Neuronal stem cell (in vitro differentiated cells): ENCODE data around the gene BRK1.

Experiments
- DNase-seq: peaks from one replicate; pipeline ENCODE4 v3.0.0-alpha.2; 2013; ENCODE audit warnings: low spot score
- H2AFZ ChIP-seq: one replicate; pipeline ENCODE4 v1.6.1; 2013; ENCODE audit warnings: mild to moderate bottlenecking, low read length, inconsistent platforms
- H2AK5ac ChIP-seq: 2 replicates; pipeline ENCODE4 v1.6.1; 2013; ENCODE audit warnings: low read depth, mild to moderate bottlenecking, inconsistent platforms, low read length, moderate library complexity, mixed read lengths
- H2BK120ac ChIP-seq: 2 replicates; pipeline ENCODE4 v1.6.1; 2013; ENCODE audit warnings: low read depth, mild to moderate bottlenecking, inconsistent platforms, low read length, moderate library complexity, mixed read lengths
- H2BK12ac ChIP-seq: one replicate; pipeline ENCODE4 v1.6.1; 2013; ENCODE audit warnings: low read length, inconsistent platforms
- H2BK15ac ChIP-seq: 2 replicates; pipeline ENCODE4 v1.6.1; 2013; ENCODE audit warnings: mild to moderate bottlenecking, low read length, inconsistent platforms, mixed read lengths
- H2BK5ac ChIP-seq: one replicate; pipeline ENCODE4 v1.6.1; 2013; ENCODE audit warnings: inconsistent platforms, mild to moderate bottlenecking, low read length, moderate library complexity
- H3K14ac ChIP-seq: one replicate; pipeline ENCODE4 v1.6.1; 2013; ENCODE audit warnings: low read length, inconsistent platforms
- H3K18ac ChIP-seq: 2 replicates; pipeline ENCODE4 v1.6.1; 2013; ENCODE audit warnings: low read length, inconsistent platforms
- H3K23ac ChIP-seq: 2 replicates; pipeline ENCODE4 v1.6.1; 2013; ENCODE audit warnings: low read depth, mild to moderate bottlenecking, mixed read lengths, low read length, inconsistent platforms; ENCODE audit not compliant: poor library complexity
- H3K27ac ChIP-seq: replicated peaks from 3 replicates; pipeline ENCODE4 v1.5.1; 2013; ENCODE audit warnings: low read length, inconsistent platforms
- H3K27me3 ChIP-seq, 3 experiments: 2 replicates each; pipeline ENCODE4 v1.6.1; 2013; ENCODE audit warnings: low read length in 3 of 3, mild to moderate bottlenecking in 2 of 3, inconsistent platforms in 1 of 3, low read depth in 1 of 3, mixed read lengths in 1 of 3, moderate library complexity in 1 of 3; ENCODE audit not compliant: control insufficient read depth in 3 of 3, insufficient read depth in 3 of 3
- H3K36me3 ChIP-seq, 2 donors: replicated peaks in 1 of 2; 2 replicates each; pipeline ENCODE4 v1.6.1; 2013; ENCODE audit warnings: low read length in 2 of 2; ENCODE audit not compliant: control insufficient read depth in 2 of 2, insufficient read depth in 2 of 2
- H3K4ac ChIP-seq: 2 replicates; pipeline ENCODE4 v1.6.1; 2013; ENCODE audit warnings: inconsistent platforms, mild to moderate bottlenecking, low read length, moderate library complexity
- H3K4me1 ChIP-seq, 2 donors: 1 replicate in 1 of 2; 2 replicates in 1 of 2; pipeline ENCODE4 v1.6.1; 2013; ENCODE audit warnings: low read length in 2 of 2, low read depth in 1 of 2; ENCODE audit not compliant: control insufficient read depth in 2 of 2, insufficient read depth in 1 of 2
- H3K4me2 ChIP-seq: one replicate; pipeline ENCODE4 v1.6.1; 2013; ENCODE audit warnings: mild to moderate bottlenecking, low read length, inconsistent platforms; ENCODE audit not compliant: insufficient read depth, poor library complexity, severe bottlenecking
- H3K4me3 ChIP-seq, 2 donors: 2 replicates each; pipeline ENCODE4 v1.5.1; 2013; ENCODE audit warnings: low read length in 2 of 2, mild to moderate bottlenecking in 2 of 2, inconsistent platforms in 1 of 2, moderate library complexity in 1 of 2
- H3K79me1 ChIP-seq: one replicate; pipeline ENCODE4 v1.6.1; 2013; ENCODE audit warnings: low read depth, mild to moderate bottlenecking, inconsistent platforms, low read length, moderate library complexity
- H3K9ac ChIP-seq: one replicate; pipeline ENCODE4 v1.6.1; 2013; ENCODE audit warnings: mild to moderate bottlenecking, low read depth, low read length, inconsistent platforms; ENCODE audit not compliant: poor library complexity
- H3K9me3 ChIP-seq, 2 donors: replicated peaks in 1 of 2; 2 replicates each; pipeline versions ENCODE3 to v1.6.1; 2013; ENCODE audit warnings: low read length in 2 of 2, mild to moderate bottlenecking in 2 of 2, inconsistent platforms in 1 of 2, low read depth in 1 of 2, mixed read lengths in 1 of 2, moderate library complexity in 1 of 2; ENCODE audit not compliant: control insufficient read depth in 2 of 2, insufficient read depth in 1 of 2
- H4K8ac ChIP-seq: one replicate; pipeline ENCODE4 v1.6.1; 2013; ENCODE audit warnings: low read depth, mild to moderate bottlenecking, inconsistent platforms, low read length, moderate library complexity
- H4K91ac ChIP-seq: one replicate; pipeline ENCODE4 v1.6.1; 2013; ENCODE audit warnings: low read length, low read depth, mild to moderate bottlenecking, inconsistent platforms; ENCODE audit not compliant: poor library complexity
- WGBS, 2 donors: extraction: QIAGEN DNeasy Blood & Tissue Kit; methylation state at CpG; one replicate each; pipeline ENCODE4 v1.1.7; 2013; ENCODE audit warnings: missing lambda C conversion rate in 2 of 2, mixed read lengths in 1 of 2; ENCODE audit not compliant: insufficient read length in 2 of 2, insufficient replicate concordance in 1 of 2; ENCODE audit errors: extremely low coverage in 2 of 2; 5-methylcytosine and 5-hydroxymethylcytosine counted together

The BRK1 gene

GRCh38 chr3:10166213-10166604, 50.7 kb downstream of the BRK1 start:
- no peak overlapping the region for H3K4me2 ChIP-seq
- peaks cover 0 to 3% (median 2%) of the 10 kb centered on the region in 3 experiments for H3K27me3 ChIP-seq
- H3K18ac ChIP-seq: no peak overlapping the region
- DNase-seq: no peak
- H3K14ac ChIP-seq: no peak overlapping the region
- no peaks in the 10 kb centered on the region for H3K79me1 ChIP-seq
- no peak overlapping the region for H2BK5ac ChIP-seq
- H4K91ac ChIP-seq: no peak overlapping the region
- H2AK5ac ChIP-seq: no peak overlapping the region
- H3K4me3 ChIP-seq: no peak overlapping the region
- peaks cover 2 to 7% of the 10 kb centered on the region in 2 donors for H3K9me3 ChIP-seq
- no peak overlapping the region for H3K4ac ChIP-seq
- WGBS, 2 donors: no CpG with 5 or more reads among the region's 5 CpGs
- no peak overlapping the region for H2BK120ac ChIP-seq
- H4K8ac ChIP-seq: no peak overlapping the region
- peaks cover 0 to 2% of the 10 kb centered on the region in 2 donors for H3K4me1 ChIP-seq
- no peak overlapping the region for H3K23ac ChIP-seq
- no peak overlapping the region for H3K9ac ChIP-seq
- no peak overlapping the region for H2BK12ac ChIP-seq
- no peak overlapping the region for H2BK15ac ChIP-seq
- no peak overlapping the region for H3K27ac ChIP-seq
- H3K36me3 ChIP-seq: no peaks in the 10 kb centered on the region
- no peak overlapping the region for H2AFZ ChIP-seq

GRCh38 chr3:10169000-10169496, 53.6 kb downstream of the BRK1 start:
- Histone ChIP-seq H2BK15ac (no peak overlapping the region), H3K79me1 (no peaks in the 10 kb centered on the region), H3K9ac (no peak overlapping the region), H3K4me1 (peaks cover 0 to 2% of the 10 kb centered on the region in 2 donors), H2AK5ac (no peak overlapping the region), H3K27me3 (peaks cover 0 to 3% (median 2%) of the 10 kb centered on the region in 3 experiments), H3K9me3 (peaks cover 2 to 7% of the 10 kb centered on the region in 2 donors), H2BK12ac (no peak overlapping the region), H3K23ac (no peak overlapping the region), H3K18ac (no peak overlapping the region), H3K4me2 (no peak overlapping the region), H3K27ac (no peak overlapping the region), H3K4ac (no peak overlapping the region), H3K4me3 (no peak overlapping the region), H3K14ac (no peak overlapping the region), H4K8ac (no peak overlapping the region), H3K36me3 (no peaks in the 10 kb centered on the region), H2BK5ac (no peak overlapping the region), H2BK120ac (no peak overlapping the region), H4K91ac (no peak overlapping the region), H2AFZ (peak overlapping the region; percentile 40)
- no CpG with 5 or more reads among the region's 8 CpGs for WGBS, 2 donors
- DNase-seq: no peak

GRCh38 chr3:10170915-10171478, 55.5 kb downstream of the BRK1 start:
- Histone ChIP-seq H2BK5ac (no peak overlapping the region), H3K79me1 (no peaks in the 10 kb centered on the region), H2BK12ac (no peak overlapping the region), H3K4me3 (no peak overlapping the region), H3K9ac (no peak overlapping the region), H3K4ac (no peak overlapping the region), H2AK5ac (no peak overlapping the region), H2AFZ (no peak overlapping the region), H3K27me3 (peaks cover 0 to 2% (median 0%) of the 10 kb centered on the region in 3 experiments), H3K4me1 (no peaks in the 10 kb centered on the region), H2BK120ac (no peak overlapping the region), H3K18ac (no peak overlapping the region), H3K4me2 (no peak overlapping the region), H3K9me3 (peaks cover 2 to 7% of the 10 kb centered on the region in 2 donors), H3K14ac (no peak overlapping the region), H2BK15ac (no peak overlapping the region), H3K23ac (no peak overlapping the region), H3K27ac (no peak overlapping the region), H3K36me3 (no peaks in the 10 kb centered on the region), H4K91ac (no peak overlapping the region), H4K8ac (no peak overlapping the region)
- DNase-seq: no peak
- WGBS, 2 donors: no CpG with 5 or more reads among the region's 13 CpGs

- H4K91ac ChIP-seq: no peak overlapping the region
Observed at GRCh38 chr3:10173095-10173925, 57.8 kb downstream of the BRK1 start.

More at GRCh38 chr3:10173095-10173925, 57.8 kb downstream of the BRK1 start:
- Histone ChIP-seq H3K27ac (no peak overlapping the region), H2BK15ac (no peak overlapping the region), H3K4me2 (no peak overlapping the region), H2AK5ac (no peak overlapping the region), H3K79me1 (no peaks in the 10 kb centered on the region), H2AFZ (peak overlapping the region; percentile 66), H2BK120ac (no peak overlapping the region), H3K36me3 (no peaks in the 10 kb centered on the region), H3K4me3 (no peak overlapping the region), H3K18ac (no peak overlapping the region), H3K9ac (no peak overlapping the region), H4K8ac (no peak overlapping the region), H3K4me1 (no peaks in the 10 kb centered on the region), H3K9me3 (peaks cover 2 to 7% of the 10 kb centered on the region in 2 donors), H3K4ac (no peak overlapping the region), H3K23ac (no peak overlapping the region), H2BK12ac (no peak overlapping the region), H3K14ac (no peak overlapping the region), H2BK5ac (no peak overlapping the region), H3K27me3 (no peaks in the 10 kb centered on the region)
- DNase-seq: no peak
- WGBS, 2 donors: no CpG with 5 or more reads among the region's 10 CpGs
